B cell (primary cell): ENCODE data around the gene POU2F3. TPM values are rescaled to one million over a fixed set of nuclear protein-coding genes. Genes with fewer than 3 reads are reported as not detected.

ENCODE experiments used
- ATAC-seq: fragments of 200-7000 bp; cut with Tn5 transposase; one replicate; pipeline ENCODE4 v1.10.0; 2021; ENCODE audit warnings: low read depth, mild to moderate bottlenecking, moderate number of reproducible peaks, moderate library complexity
- CTCF ChIA-PET: fragments of 350-600 bp; sonication (Branson Sonifier 250); formaldehyde crosslinking; loops from one replicate; lab custom pipeline; 2021; ENCODE audit warnings: antibody characterized with exemption, inconsistent platforms; lab: Charles Lee
- POLR2A ChIA-PET: fragments of 350-600 bp; sonication (Branson Sonifier 250); formaldehyde crosslinking; loops from one replicate; lab custom pipeline; 2021; ENCODE audit warnings: antibody characterized with exemption; lab: Charles Lee
- DNase-seq: peaks from one replicate; pipeline ENCODE4 v3.0.0; 2013
- H2AFZ ChIP-seq: 2 replicates; pipeline ENCODE4 v1.6.1; 2012; ENCODE audit warnings: mild to moderate bottlenecking, low read depth, low read length; ENCODE audit not compliant: insufficient read depth, poor library complexity, severe bottlenecking
- H3K27ac ChIP-seq, 2 donors: 1 replicate in 1 of 2; 2 replicates in 1 of 2; pipeline ENCODE4 v1.5.1; 2012 to 2013; ENCODE audit warnings: low read length in 2 of 2, mild to moderate bottlenecking in 2 of 2, moderate library complexity in 1 of 2
- H3K27me3 ChIP-seq, 4 experiments: fragments of 200-600 bp in 1 of 4; sonication (generic) in 1 of 4; replicated peaks in 1 of 4; 1 replicate in 2 of 4; 2 replicates in 2 of 4; pipeline versions ENCODE4 v1.6.1 to v1.7.0; 2013 to 2016; ENCODE audit warnings: low read length in 3 of 4, mild to moderate bottlenecking in 2 of 4, mixed read lengths in 1 of 4, moderate library complexity in 1 of 4; ENCODE audit not compliant: insufficient read depth in 4 of 4, control insufficient read depth in 3 of 4; ENCODE audit errors: control extremely low read depth in 1 of 4
- H3K36me3 ChIP-seq, 2 experiments: replicated peaks in 1 of 2; 1 replicate in 1 of 2; 2 replicates in 1 of 2; pipeline versions ENCODE4 v1.6.1 to v1.7.1; 2013; ENCODE audit warnings: low read length in 1 of 2; ENCODE audit not compliant: insufficient read depth in 2 of 2, control insufficient read depth in 1 of 2; ENCODE audit errors: control extremely low read depth in 1 of 2, extremely low read depth in 1 of 2
- H3K4me1 ChIP-seq, 2 donors: fragments of 200-600 bp in 1 of 2; sonication (generic) in 1 of 2; 1 replicate in 1 of 2; 2 replicates in 1 of 2; pipeline versions ENCODE4 v1.5.1 to v1.6.1; 2013 to 2017; ENCODE audit warnings: low read length in 2 of 2; ENCODE audit not compliant: control insufficient read depth in 2 of 2, insufficient read depth in 2 of 2
- H3K4me2 ChIP-seq: replicated peaks from 2 replicates; pipeline ENCODE3; 2012; ENCODE audit warnings: mild to moderate bottlenecking, low read depth, low read length; ENCODE audit not compliant: poor library complexity, severe bottlenecking
- H3K4me3 ChIP-seq, 5 experiments: fragments of 200-600 bp in 1 of 5; sonication (generic) in 1 of 5; 1 replicate in 3 of 5; 2 replicates in 2 of 5; pipeline versions ENCODE4 v1.5.1 to v1.7.0; 2011 to 2016; ENCODE audit warnings: low read length in 4 of 5, mild to moderate bottlenecking in 4 of 5, low read depth in 2 of 5, control low read depth in 1 of 5, moderate library complexity in 1 of 5; ENCODE audit not compliant: insufficient read depth in 1 of 5; ENCODE audit errors: control extremely low read depth in 1 of 5, extremely low read depth in 1 of 5
- H3K79me2 ChIP-seq: fragments of 200-600 bp; sonication (generic); one replicate; pipeline ENCODE4 v1.6.0; 2016; ENCODE audit warnings: low read length; ENCODE audit not compliant: control insufficient read depth, insufficient read depth
- H3K9ac ChIP-seq: fragments of 200-600 bp; sonication (generic); 2 replicates; pipeline ENCODE4 v1.6.1; 2017; ENCODE audit warnings: mild to moderate bottlenecking, low read length, moderate library complexity
- H3K9me3 ChIP-seq, 3 donors: one replicate each; pipeline versions ENCODE4 v1.6.1 to v1.7.1; 2013; ENCODE audit warnings: low read length in 2 of 3; ENCODE audit not compliant: control insufficient read depth in 2 of 3, insufficient read depth in 1 of 3; ENCODE audit errors: control extremely low read depth in 1 of 3
- H4K20me1 ChIP-seq: 2 replicates; pipeline ENCODE4 v1.6.0; 2012; ENCODE audit warnings: mild to moderate bottlenecking, low read length; ENCODE audit not compliant: insufficient read depth, control insufficient read depth, poor library complexity, severe bottlenecking
- H3K27ac Mint-ChIP-seq: one replicate; pipeline ENCODE4 v1.8.0; 2021; ENCODE audit warnings: mixed read lengths
- H3K27me3 Mint-ChIP-seq: one replicate; pipeline ENCODE4 v1.8.0; 2021; ENCODE audit warnings: mixed read lengths
- H3K4me1 Mint-ChIP-seq: one replicate; pipeline ENCODE4 v1.8.0; 2021; ENCODE audit warnings: mixed read lengths
- H3K4me3 Mint-ChIP-seq: one replicate; pipeline ENCODE4 v1.8.0; 2021; ENCODE audit warnings: mixed read lengths
- H3K9me3 Mint-ChIP-seq: one replicate; pipeline ENCODE4 v1.8.0; 2022; ENCODE audit warnings: mixed read lengths; ENCODE audit not compliant: insufficient read depth
- CTCF ChIP-seq: fragments of 200-600 bp; IDR thresholded peaks from one replicate; pipeline ENCODE4 v1.8.0; 2022; ENCODE audit warnings: antibody characterized with exemption, mild to moderate bottlenecking
- EZH2 ChIP-seq: IDR thresholded peaks from 2 replicates; pipeline ENCODE4 v1.6.1; 2012; ENCODE audit warnings: borderline replicate concordance, low read depth, mild to moderate bottlenecking, moderate library complexity, low read length; ENCODE audit not compliant: insufficient read depth, poor library complexity, severe bottlenecking
- WGBS: methylation state at CpG from one replicate; pipeline ENCODE4 v1.1.5; 2013; ENCODE audit warnings: missing lambda C conversion rate; ENCODE audit not compliant: insufficient coverage; 5-methylcytosine and 5-hydroxymethylcytosine counted together
- intact Hi-C: fragments of 100-400 bp; cut with micrococcal nuclease; formaldehyde crosslinking; loops from one replicate; pipeline ENCODE4 v1.10.0; 2022
- polyA plus RNA-seq: library from polyadenylated mRNA; depleted of rRNA; stranded (reverse); fragments of >200 nt; gene quantifications from 2 replicates; pipeline ENCODE4 v1.2.3, GENCODE V29; 2012
- total RNA-seq, 2 donors: library from RNA; stranded (reverse); fragments of 120-200 nt in 1 of 2; gene quantifications; 1 replicate in 1 of 2; 2 replicates in 1 of 2; pipeline versions ENCODE4 v1.2.3 to v1.2.4, GENCODE V29; 2013 to 2022

POU2F3 gene
- total and polyA plus RNA-seq, 2 donors (not counting 1 experiment from before 2014, with no cell fraction given), result not detected

GRCh38 chr11:120288021-120288420 is 48.1 kb downstream of the POU2F3 start:
- H3K27me3 ChIP-seq, result no peaks in the 10 kb centered on the region
- no peaks in the 10 kb centered on the region for H3K9me3 ChIP-seq
- H3K4me2 ChIP-seq, result no peak overlapping the region
- no peak overlapping the region for H3K27ac Mint-ChIP-seq
- H3K79me2 ChIP-seq, result no peaks in the 10 kb centered on the region
- DNase-seq (no peak), ATAC-seq (no peak)
- no peak overlapping the region for H3K4me3 Mint-ChIP-seq
- H3K4me1 Mint-ChIP-seq, result no peaks in the 10 kb centered on the region
- POLR2A ChIA-PET, result no interaction called here
- no peak overlapping the region for H3K9ac ChIP-seq
- no peak overlapping the region for H2AFZ ChIP-seq
- peaks cover 23% of the 10 kb centered on the region for H3K27me3 Mint-ChIP-seq
- no peak for TF ChIP-seq EZH2
- no peak for TF ChIP-seq CTCF
- intact Hi-C loops, result no loop called here
- H3K9me3 Mint-ChIP-seq, result no peaks in the 10 kb centered on the region
- H3K36me3 ChIP-seq, result no peaks in the 10 kb centered on the region
- CTCF ChIA-PET, result interaction anchor here (3.2 kb wide), 1 partner anchor 15 kb away, joined by 17 read pairs; no protein-coding TSS in a partner anchor
- no peak overlapping the region for H3K27ac ChIP-seq
- H4K20me1 ChIP-seq, result no peaks in the 10 kb centered on the region
- no peak overlapping the region for H3K4me3 ChIP-seq
- WGBS, result no CpG with 5 or more reads among the region's 2 CpGs
- no peaks in the 10 kb centered on the region for H3K4me1 ChIP-seq

- H3K4me2 ChIP-seq, result no peak overlapping the region
These were observed 49.5 kb downstream of the POU2F3 start for GRCh38 chr11:120289426-120289825.

More at GRCh38 chr11:120289426-120289825, 49.5 kb downstream of the POU2F3 start:
- no peaks in the 10 kb centered on the region for H3K36me3 ChIP-seq
- H3K27ac ChIP-seq, result no peak overlapping the region
- ChIA-PET CTCF (interaction anchor here (3.2 kb wide), 1 partner anchor 14 kb away, joined by 17 read pairs; no protein-coding TSS in a partner anchor), POLR2A (no interaction called here)
- no peak overlapping the region for H3K9ac ChIP-seq
- Mint-ChIP-seq H3K4me1 (no peaks in the 10 kb centered on the region), H3K4me3 (no peak overlapping the region), H3K9me3 (no peaks in the 10 kb centered on the region), H3K27ac (no peak overlapping the region), H3K27me3 (peaks cover 35% of the 10 kb centered on the region)
- no peak for ATAC-seq
- no peak overlapping the region for H2AFZ ChIP-seq
- intact Hi-C loops, result no loop called here
- H3K9me3 ChIP-seq, result no peaks in the 10 kb centered on the region
- no peaks in the 10 kb centered on the region for H3K4me1 ChIP-seq
- peaks cover 0 to 6% (median 0%) of the 10 kb centered on the region in 4 experiments for H3K27me3 ChIP-seq
- DNase-seq, result no peak
- H3K4me3 ChIP-seq, result no peak overlapping the region
- 73% methylated on average over 7 of the region's 9 CpGs for WGBS
- no peaks in the 10 kb centered on the region for H4K20me1 ChIP-seq
- no peak for TF ChIP-seq CTCF
- H3K79me2 ChIP-seq, result no peaks in the 10 kb centered on the region
